ENCODE data around the gene KPNA3.

- TF ChIP-seq CTCF (IDR thresholded peaks at IDR 0.05; ENCODE audit: extremely low read depth in 1 of 2, insufficient read depth in 1 of 2, low read depth in 1 of 2, low read length in 2 of 2) (no peak), POLR2AphosphoS5 (IDR thresholded peaks at IDR 0.05; ENCODE audit: insufficient read depth, low read depth, low read length) (no peak), MAX (IDR thresholded peaks at IDR 0.05; ENCODE audit: insufficient read depth, insufficient read length) (no peak), POLR2A (IDR thresholded peaks at IDR 0.05; ENCODE audit: low read depth, low read length) (no peak)
Observed at GRCh38 chr13:49701491-49701890, 91.0 kb downstream of the KPNA3 start.
